RPMI8226 (cell line): Measurements from ENCODE around the gene DNAAF3.
"Not testable (repeated sequence)": the region's sequence is repeated elsewhere in the genome, so short reads cannot be mapped to it uniquely, and the experiment has no call there.

Source experiments
- DNase-seq: peaks from one replicate; pipeline ENCODE4 v3.0.0-alpha.2; 2015

Gene DNAAF3

DNA sequence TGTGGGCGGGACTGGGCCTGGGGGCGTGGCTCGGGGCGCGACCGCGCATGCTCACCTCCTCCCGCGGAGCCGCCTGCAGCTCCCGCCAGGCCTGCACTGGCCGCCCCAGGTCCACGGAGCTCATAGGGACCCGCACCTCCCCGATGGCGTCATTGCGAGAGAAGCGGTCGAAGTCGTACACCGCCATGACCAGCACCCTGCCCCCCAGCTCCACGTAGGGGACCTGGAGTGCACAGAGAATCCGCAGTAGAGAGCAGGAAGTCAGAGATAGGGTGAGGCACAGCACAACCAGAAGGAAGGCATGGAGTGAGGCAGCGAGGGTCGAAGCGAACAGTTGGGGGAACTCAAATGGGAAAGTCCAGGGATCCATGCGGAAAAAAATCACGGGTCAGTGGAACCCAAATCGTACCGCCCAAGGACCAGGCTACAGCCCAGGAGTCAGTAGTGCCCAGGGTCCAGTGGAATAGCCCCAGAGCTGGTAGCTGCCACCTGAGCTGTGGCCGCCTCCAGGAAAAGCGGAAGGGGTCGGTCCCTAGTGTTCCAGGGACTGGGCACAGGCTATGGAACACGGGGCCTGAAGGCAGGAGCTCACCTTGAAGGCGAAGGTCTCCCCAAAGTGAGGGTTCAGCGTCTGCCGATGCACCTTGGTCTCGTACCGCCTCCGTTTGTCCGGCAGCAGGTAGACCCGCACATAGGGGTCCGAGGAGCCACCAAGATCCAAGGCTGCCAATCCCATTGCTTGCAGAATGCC lies 8.9 kb upstream of the DNAAF3 start:
- no peak for DNase-seq

DNA sequence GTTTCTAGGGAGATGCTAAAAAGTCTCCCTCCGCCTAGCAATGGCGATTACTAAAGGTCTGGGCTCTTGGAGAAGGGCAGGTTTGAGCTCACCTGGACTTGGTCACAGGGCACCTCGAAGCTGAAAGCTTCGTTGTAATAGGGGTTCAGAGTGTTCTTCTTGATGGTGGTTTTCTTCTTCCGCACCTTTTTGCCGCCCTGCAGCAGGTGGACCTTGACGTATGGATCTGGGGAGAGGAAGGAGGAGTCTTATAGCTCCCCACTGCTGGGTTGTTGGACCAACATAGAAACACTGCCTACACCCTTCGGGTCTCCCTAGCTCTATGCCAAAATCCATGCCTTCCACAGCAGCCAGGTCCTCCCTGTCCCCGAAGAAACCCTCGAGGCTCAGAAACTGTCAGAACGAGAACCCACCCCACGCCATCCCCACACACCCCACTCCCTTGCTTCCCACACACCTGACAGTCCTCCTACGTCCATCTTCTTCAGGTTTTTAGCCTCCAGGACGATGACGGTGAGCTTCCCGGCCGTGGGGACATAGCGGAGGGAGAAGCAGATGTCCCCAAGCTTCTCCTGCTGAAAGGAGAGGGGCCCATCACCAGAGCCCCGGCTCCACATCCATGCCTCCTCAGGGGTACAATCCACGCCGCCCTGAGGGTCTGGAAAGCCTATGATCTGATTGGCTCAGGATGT lies 8.2 kb upstream of the DNAAF3 start:
- no peak for DNase-seq

- no peak for DNase-seq
Measured at GRCh38 chr19:55173714-55174409, 7.4 kb upstream of the DNAAF3 start.

GRCh38 chr19:55173186-55173713 lies 6.8 kb upstream of the DNAAF3 start:
- DNase-seq, result no peak

- DNase-seq, result no peak
Measured at GRCh38 chr19:55172741-55173140, 6.3 kb upstream of the DNAAF3 start.

- not testable (repeated sequence) for DNase-seq
Measured at GRCh38 chr19:55172318-55172717, 5.9 kb upstream of the DNAAF3 start.

DNA sequence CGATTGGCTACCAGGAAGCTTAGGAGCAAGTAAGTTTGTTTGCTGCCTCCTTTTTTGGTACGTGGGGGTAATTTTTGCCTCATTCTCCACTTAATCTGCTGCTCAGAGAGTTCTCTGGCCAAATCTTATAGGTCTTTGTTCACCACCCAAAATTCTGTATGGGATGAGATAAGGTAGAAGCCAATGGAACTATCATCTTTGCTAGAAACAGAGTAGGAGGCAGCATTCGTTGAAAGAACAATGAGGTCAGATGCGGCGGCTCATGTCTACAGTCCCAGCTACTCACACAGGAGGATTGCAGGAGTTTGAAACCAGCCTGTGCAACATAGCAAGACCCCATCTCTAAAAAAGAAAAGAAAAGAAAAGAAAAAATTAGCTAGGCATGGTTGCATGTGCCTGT lies 5.0 kb upstream of the DNAAF3 start:
- DNase-seq, result no peak

GRCh38 chr19:55169136-55169535 lies 2.7 kb upstream of the DNAAF3 start:
- DNase-seq, result no peak

- peak; percentile 88 for DNase-seq
Measured at GRCh38 chr19:55165952-55166529, 372 bp downstream of the DNAAF3 start.

GRCh38 chr19:55161571-55162322 lies 4.7 kb downstream of the DNAAF3 start:
- no peak for DNase-seq

DNA sequence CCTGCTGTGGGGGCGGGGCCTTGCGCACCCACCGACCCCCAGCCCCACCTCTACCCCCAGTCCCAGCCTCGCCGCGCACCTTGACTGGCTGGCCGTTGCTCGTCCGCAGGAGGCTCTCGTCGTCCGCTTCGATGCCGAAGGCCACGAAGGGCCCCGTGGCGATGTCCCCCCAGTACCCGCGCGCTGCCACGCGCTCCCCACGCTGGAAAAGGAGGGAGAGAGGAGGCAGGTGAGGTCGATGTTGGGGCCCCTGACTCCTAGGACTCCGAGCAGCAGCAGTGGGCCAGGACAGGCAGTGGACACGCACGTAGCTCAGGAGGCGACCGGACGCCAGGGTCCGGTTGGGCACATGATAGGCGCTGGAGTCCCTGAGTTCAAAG lies 5.4 kb downstream of the DNAAF3 start:
- no peak for DNase-seq

GRCh38 chr19:55160128-55160985 lies 6.1 kb downstream of the DNAAF3 start:
- peak; percentile 95 for DNase-seq

- no peak for DNase-seq
Measured at GRCh38 chr19:55158848-55159749, 7.3 kb downstream of the DNAAF3 start.

- no peak for DNase-seq
Measured at GRCh38 chr19:55158423-55158822, 8.0 kb downstream of the DNAAF3 start.

DNA sequence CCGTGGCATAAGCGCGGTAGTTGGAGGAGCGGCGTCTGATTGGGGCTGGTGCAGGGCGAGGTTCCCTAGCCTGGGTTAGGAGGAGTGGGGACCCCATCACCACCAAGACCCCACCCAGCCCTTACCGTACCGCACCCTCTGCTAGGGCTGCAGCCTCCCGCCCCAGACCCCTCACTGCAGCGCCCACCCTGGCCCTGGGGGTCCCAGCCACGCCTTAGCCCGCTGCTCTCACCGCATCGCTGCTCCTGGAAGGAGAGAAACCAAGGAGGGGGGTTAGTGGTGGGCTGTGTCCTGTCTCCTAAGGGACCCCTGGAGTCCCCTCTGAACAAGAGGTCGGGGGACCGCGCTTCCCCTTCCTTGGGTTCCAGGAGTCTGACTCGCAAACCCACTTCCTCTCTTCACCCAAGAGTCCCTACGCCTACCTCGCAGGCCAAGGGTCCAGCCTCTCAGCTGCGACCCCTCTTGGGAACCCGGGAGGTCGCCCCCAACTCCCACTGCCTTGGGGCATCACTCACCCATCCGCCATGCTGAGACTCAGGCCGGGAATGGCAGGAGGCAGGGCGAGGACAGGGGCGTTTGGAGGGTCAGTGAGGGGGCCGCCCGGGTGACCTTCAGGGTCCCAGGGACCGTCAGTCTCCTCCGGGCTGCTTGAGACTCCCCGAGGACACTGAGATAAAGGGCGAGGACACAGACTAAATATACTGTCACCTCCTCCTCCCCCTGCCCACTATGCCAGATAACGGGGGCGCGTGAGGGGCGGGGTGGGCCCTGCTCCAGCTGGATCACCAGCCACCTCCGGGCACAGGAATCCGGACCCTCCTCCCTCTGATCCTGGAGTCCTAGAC lies 9.1 kb downstream of the DNAAF3 start, which contains the start of gene TNNI3:
Gene TNNI3, minus strand, starts transcription at position 669 of the 845 bp plus-strand sequence. Its CDS starts 143 bp downstream, at position 526.
- no peak for DNase-seq

DNA sequence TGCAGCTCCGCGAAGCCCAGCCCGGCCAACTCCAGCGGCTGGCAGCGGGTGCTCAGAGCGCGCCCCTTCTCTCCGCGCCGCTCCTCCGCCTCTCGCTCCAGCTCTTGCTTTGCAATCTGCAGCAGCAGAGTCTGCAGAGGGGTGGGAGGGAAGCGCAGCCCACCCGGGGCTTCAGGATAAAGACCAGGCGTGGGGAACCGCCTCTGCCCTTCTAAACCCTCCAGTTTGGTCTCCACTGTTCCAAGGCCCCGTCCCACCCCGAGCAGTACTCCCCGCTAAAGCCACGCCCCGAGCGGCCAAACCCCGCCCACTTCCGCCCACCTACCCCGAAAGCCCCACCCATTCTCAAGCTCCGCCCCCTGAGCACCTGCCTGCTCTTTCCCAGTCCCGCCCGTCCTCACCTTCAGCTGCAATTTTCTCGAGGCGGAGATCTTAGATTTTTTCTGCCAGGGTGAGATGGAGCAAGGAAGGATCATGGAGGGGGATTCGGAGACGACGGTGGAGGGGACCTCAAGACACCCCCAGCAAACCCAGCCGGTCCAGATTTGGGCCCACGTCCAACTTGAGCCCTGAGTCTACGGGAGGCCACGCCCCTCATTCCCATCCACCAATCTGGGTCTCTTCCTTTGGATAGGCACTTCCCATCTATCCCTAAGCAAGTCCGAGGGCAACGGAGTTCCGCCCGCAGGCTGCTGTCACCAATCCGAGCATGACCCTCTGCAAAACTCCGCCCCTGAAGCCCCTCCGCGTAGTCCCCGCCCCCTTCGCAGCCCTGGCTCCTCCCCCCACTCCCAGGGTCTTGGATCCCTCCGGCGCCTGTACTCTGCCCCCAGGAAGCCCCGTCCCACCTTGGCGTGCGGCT lies 10.0 kb downstream of the DNAAF3 start:
- DNase-seq, result peak; percentile 68

DNA sequence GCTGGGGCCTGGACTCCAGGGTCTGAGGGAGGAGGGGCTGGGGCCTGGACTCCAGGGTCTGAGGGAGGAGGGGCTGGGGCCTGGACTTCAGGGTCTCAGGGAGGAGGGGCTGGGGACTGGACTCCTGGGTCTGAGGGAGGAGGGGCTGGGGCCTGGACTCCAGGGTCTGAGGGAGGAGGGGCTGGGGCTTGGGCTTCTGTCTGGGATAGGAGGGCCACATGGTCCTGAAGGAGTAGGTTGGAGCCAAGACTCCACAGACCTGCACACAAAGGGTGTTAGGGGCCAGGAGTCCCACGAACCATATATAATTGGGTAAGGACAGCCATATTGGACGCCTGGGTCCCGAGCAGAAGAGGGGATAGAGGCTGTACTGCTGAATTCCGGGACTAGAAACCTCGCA lies 10.6 kb downstream of the DNAAF3 start:
- not testable (repeated sequence) for DNase-seq

DNA sequence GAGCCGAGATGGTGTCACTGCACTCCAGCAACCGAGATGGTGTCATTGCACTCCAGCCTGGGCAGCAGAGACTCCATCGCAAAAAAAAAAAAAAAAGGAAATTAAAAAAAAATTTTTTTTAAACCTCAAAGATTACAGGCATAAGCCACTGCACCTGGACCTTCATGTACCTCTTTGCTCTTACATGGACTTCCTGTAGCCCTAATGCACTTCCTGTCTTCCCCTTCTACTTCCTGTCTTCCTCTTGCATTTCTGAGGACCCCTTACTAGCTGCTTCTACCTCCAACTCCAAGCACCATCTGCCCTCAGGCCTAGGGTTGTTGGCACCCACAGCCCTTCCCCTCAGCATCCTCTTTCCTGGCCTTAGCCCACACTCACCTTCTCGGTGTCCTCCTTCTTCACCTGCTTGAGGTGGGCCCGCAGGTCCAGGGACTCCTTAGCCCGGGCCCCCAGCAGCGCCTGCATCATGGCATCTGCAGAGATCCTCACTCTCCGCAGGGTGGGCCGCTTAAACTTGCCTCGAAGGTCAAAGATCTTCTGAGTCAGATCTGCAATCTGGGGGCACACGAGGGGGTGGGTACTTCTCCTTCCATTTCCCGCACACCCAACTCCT lies 12.7 kb downstream of the DNAAF3 start:
- peak; percentile 57 for DNase-seq
